ENCODE results near the gene OS9. TPM values are rescaled to one million over a fixed set of nuclear protein-coding genes. Genes with fewer than 3 reads are reported as not detected.

Gene OS9
- total RNA-seq, 1 donor from 2014 or later = 135 TPM

DNA sequence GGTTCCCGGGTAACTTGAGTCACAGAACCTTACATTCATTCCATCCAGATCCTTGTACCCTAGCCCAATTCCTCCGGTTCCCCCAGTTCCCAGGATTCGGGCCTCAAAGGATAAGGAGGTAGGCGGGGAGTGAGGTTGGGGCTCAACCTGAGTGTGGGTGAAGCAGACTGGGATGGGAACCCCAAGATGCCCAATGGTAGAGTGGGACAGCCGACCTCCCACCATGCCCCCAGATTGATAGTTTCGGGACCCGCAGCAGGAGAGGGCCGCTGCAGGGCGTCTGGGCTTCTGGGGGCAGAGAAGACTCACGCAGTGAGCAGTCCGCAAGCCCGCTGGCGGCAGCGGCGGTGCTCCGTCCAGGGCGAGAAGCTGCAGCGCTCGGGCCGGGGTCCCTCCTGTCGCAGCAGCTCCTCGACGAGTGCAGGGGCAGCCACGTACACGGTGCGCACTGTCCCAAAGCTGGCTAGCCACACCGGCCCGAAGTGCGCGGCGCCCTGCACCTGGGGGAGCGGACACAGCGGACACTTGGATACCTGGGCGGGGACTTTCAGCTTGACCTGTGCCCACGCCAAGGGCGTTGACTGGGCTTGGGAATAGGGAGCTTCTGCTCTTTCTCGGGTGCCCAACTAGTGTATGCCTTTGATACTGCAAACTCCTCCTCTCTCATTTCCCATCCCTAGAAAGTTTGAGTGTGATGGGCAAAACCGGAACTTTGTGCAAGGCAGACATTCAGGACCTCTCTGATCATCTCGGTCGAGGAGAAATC, 71.9 kb downstream of the OS9 start:
- DNase-seq = no peak

- DNase-seq = no peak
These were observed 72.8 kb downstream of the OS9 start, which contains the start of gene CYP27B1 for GRCh38 chr12:57766464-57767304. CYP27B1 (minus strand) TSS chr12:57767078; CDS start chr12:57767041, 37 bp downstream.

- no peak for DNase-seq
These were observed 73.4 kb downstream of the OS9 start for GRCh38 chr12:57767305-57767698.

- no peak for DNase-seq
These were observed 73.9 kb downstream of the OS9 start for GRCh38 chr12:57767876-57768275.

GRCh38 chr12:57769594-57769993, 75.7 kb downstream of the OS9 start:
- DNase-seq = no peak

DNA sequence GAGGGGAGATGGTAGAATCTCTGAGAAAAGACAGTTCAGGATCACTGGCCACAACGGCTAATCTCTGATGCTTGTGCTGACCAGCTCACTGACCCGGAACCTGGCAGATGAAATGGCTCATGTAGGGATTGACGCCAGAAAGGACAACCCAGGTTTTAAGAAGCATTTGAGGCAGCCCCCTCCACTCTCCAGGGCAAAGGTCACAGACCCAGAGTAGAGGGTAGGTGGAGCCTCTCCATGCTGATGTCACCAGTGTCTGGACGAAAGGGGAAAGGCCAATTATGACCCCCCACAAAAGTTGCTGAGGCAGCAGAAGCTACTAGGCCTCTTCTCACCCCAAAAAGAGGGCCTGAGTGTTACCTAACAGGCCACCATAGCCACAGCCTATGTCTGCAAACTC, 76.8 kb downstream of the OS9 start:
- DNase-seq = no peak

Other genes with a start within 250 kb of the OS9 start
- gene INHBE, start 238.8 kb upstream of the OS9 start, total RNA-seq = 0.10 TPM
- gene GLI1, start 234.3 kb upstream of the OS9 start, total RNA-seq = 7.2 TPM
- gene ARHGAP9, start 214.3 kb upstream of the OS9 start, total RNA-seq = 5.0 TPM
- gene MARS1, start 206.1 kb upstream of the OS9 start, total RNA-seq = 51.8 TPM
- 38.4 TPM for gene DDIT3, start 173.6 kb upstream of the OS9 start, total RNA-seq
- 13.0 TPM for gene MBD6, start 171.3 kb upstream of the OS9 start, total RNA-seq
- gene DCTN2, start 146.9 kb upstream of the OS9 start, total RNA-seq = 62.0 TPM
- gene KIF5A, start 144.1 kb upstream of the OS9 start, total RNA-seq = 0.39 TPM
- 11.0 TPM for gene PIP4K2C, start 102.9 kb upstream of the OS9 start, total RNA-seq
- 16.6 TPM for gene DTX3, start 89.3 kb upstream of the OS9 start, total RNA-seq
- gene ARHGEF25, start 82.7 kb upstream of the OS9 start, total RNA-seq = 32.5 TPM
- gene B4GALNT1, start 60.9 kb upstream of the OS9 start, total RNA-seq = 1.7 TPM
- 1.1 TPM for gene AGAP2, start 44.6 kb downstream of the OS9 start, total RNA-seq
- gene TSPAN31, start 50.9 kb downstream of the OS9 start, total RNA-seq = 44.0 TPM
- 69.6 TPM for gene CDK4, start 58.2 kb downstream of the OS9 start, total RNA-seq
- gene MARCHF9, start 61.0 kb downstream of the OS9 start, total RNA-seq = 5.9 TPM
- 0.79 TPM for gene CYP27B1, start 72.9 kb downstream of the OS9 start, total RNA-seq
- 9.0 TPM for gene METTL1, start 78.0 kb downstream of the OS9 start, total RNA-seq
- 8.9 TPM for gene EEF1AKMT3, start 78.5 kb downstream of the OS9 start, total RNA-seq
- 12.9 TPM for gene TSFM, start 88.7 kb downstream of the OS9 start, total RNA-seq
- 2.8 TPM for gene AVIL, start 124.6 kb downstream of the OS9 start, total RNA-seq
- 75.5 TPM for gene CTDSP2, start 152.6 kb downstream of the OS9 start, total RNA-seq
- 11.3 TPM for gene ATP23, start 247.4 kb downstream of the OS9 start, total RNA-seq

All from skin of body (tissue), 2 donors.